Prostate gland (tissue), 2 donors: ENCODE measurements around the gene DRC7.

Source experiments
- CTCF ChIP-seq, 4 experiments: fragments of 200-600 bp in 2 of 4; fragments of 450-650 bp in 2 of 4; sonication (generic) in 2 of 4; IDR thresholded peaks; 1 replicate in 3 of 4; 2 replicates in 1 of 4; pipeline ENCODE4 v1.5.1; 2016 to 2019; ENCODE audit warnings: antibody characterized with exemption in 4 of 4, mild to moderate bottlenecking in 2 of 4, moderate library complexity in 2 of 4
- POLR2A ChIP-seq: fragments of 450-650 bp; IDR thresholded peaks from one replicate; pipeline ENCODE4 v1.6.1; 2016; ENCODE audit warnings: antibody characterized with exemption, mild to moderate bottlenecking

DNA sequence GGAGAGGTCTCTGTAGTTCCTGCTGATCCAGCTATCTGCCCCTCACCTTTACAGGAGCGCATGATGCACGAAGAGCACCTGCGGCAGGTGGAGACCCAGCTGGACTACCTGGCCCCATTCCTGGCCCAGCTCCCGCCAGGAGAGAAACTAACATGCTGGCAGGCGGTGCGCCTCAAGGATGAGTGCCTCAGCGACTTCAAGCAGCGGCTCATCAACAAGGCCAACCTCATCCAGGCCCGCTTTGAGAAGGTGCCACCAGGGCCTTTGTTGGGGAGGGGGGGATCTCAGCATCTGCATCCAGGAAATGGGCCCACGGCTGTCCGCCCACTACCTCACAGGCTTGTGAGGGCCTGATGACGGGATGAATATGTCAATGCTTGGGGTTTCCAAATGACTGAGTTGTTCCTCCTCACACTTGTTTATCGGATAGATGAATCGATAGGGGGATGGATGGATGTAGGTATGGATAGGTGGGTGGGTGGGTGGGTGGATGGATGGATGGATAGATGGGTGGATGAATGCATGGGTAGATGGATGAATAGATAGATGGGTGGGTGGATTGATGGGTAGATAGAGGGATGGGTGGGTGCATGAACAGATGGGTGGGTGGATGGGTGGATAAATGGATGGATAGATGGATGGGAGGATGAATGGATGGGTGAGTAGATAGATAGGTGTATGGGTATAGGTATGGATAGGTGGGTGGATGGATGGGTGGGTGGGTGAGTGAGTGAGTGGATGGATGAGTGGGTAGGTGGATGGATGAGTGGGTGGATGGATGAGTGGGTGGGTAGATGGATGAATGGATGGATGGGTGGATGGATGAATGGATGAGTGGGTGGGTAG is 34.0 kb downstream of the DRC7 start:
- no peak for TF ChIP-seq POLR2A
- no peak for TF ChIP-seq CTCF (IDR thresholded peaks at IDR 0.05)
